ENCODE results near the gene GDF7.
A peak's percentile ranks its signal among the peaks of the same experiment; 100 is the strongest.

GDF7 gene

GRCh38 chr2:20653695-20654534 is 13.0 kb upstream of the GDF7 start:
- ChIA-PET POLR2A (no interaction called here), CTCF (interaction anchor here (0.5 kb wide), 1 partner anchor 301 kb away, joined by 3 read pairs; no protein-coding TSS in a partner anchor)
- DNase-seq (ENCODE audit: extremely low spot score): no peak
- TF ChIP-seq ZNF384 (IDR thresholded peaks at IDR 0.05) (no peak), LEF1 (IDR thresholded peaks at IDR 0.05; ENCODE audit: borderline replicate concordance) (no peak), FOXK2 (IDR thresholded peaks at IDR 0.05) (no peak), FOXM1 (IDR thresholded peaks at IDR 0.05; ENCODE audit: borderline replicate concordance) (no peak), CTBP1 (IDR thresholded peaks at IDR 0.05; ENCODE audit: borderline replicate concordance) (no peak), SP1 (IDR thresholded peaks at IDR 0.05) (no peak), HDGF (IDR thresholded peaks at IDR 0.05; ENCODE audit: borderline replicate concordance) (no peak), NFRKB (IDR thresholded peaks at IDR 0.05) (no peak), PKNOX1 (IDR thresholded peaks at IDR 0.05) (no peak), L3MBTL2 (conservative IDR thresholded peaks at IDR 0.05) (no peak)

- ChIA-PET CTCF (no interaction called here), POLR2A (no interaction called here)
- TF ChIP-seq SP1 (IDR thresholded peaks at IDR 0.05): no peak
- no peak for TF ChIP-seq FOXA1 (IDR thresholded peaks at IDR 0.05)
- TF ChIP-seq FOXK2 (IDR thresholded peaks at IDR 0.05): no peak
- no peak for TF ChIP-seq L3MBTL2 (conservative IDR thresholded peaks at IDR 0.05)
- no peak for TF ChIP-seq HDGF (IDR thresholded peaks at IDR 0.05; ENCODE audit: borderline replicate concordance)
- TF ChIP-seq CTBP1 (IDR thresholded peaks at IDR 0.05; ENCODE audit: borderline replicate concordance): no peak
- TF ChIP-seq FOXM1 (IDR thresholded peaks at IDR 0.05; ENCODE audit: borderline replicate concordance): no peak
- no peak for TF ChIP-seq NFRKB (IDR thresholded peaks at IDR 0.05)
- TF ChIP-seq BHLHE40 (IDR thresholded peaks at IDR 0.05; ENCODE audit: borderline replicate concordance): no peak
- no peak for TF ChIP-seq ELF4 (IDR thresholded peaks at IDR 0.05)
- DNase-seq (ENCODE audit: extremely low spot score): no peak
Measured at GRCh38 chr2:20654535-20654813, 12.5 kb upstream of the GDF7 start.

- CTCF ChIA-PET: interaction anchor here (1.1 to 2.8 kb wide), 2 partner anchors 14 to 382 kb away, joined by 3 to 10 read pairs; no protein-coding TSS in a partner anchor
- TF ChIP-seq SP1 (IDR thresholded peaks at IDR 0.05) (no peak), ARNT (IDR thresholded peaks at IDR 0.05) (no peak), TARDBP (IDR thresholded peaks at IDR 0.05) (no peak)
- DNase-seq (ENCODE audit: extremely low spot score): no peak
- POLR2A ChIA-PET: interaction anchor here (1.9 kb wide), 1 partner anchor 209 kb away, joined by 5 read pairs; the partner anchor contains the start of gene RHOB
Measured at GRCh38 chr2:20656561-20656960, 10.4 kb upstream of the GDF7 start.

GRCh38 chr2:20657522-20658235 is 9.3 kb upstream of the GDF7 start:
- ChIA-PET CTCF (interaction anchor here (1.1 to 2.8 kb wide), 2 partner anchors 15 to 383 kb away, joined by 3 to 10 read pairs; no protein-coding TSS in a partner anchor), POLR2A (interaction anchor here (1.9 kb wide), 1 partner anchor 210 kb away, joined by 5 read pairs; the partner anchor contains the start of gene RHOB)
- no peak for TF ChIP-seq SP1 (IDR thresholded peaks at IDR 0.05)
- no peak for TF ChIP-seq TARDBP (IDR thresholded peaks at IDR 0.05)
- no peak for TF ChIP-seq FOXA1 (IDR thresholded peaks at IDR 0.05)
- no peak for TF ChIP-seq CTBP1 (IDR thresholded peaks at IDR 0.05; ENCODE audit: borderline replicate concordance)

GRCh38 chr2:20660506-20661420 is 6.2 kb upstream of the GDF7 start:
- CTCF ChIA-PET: interaction anchor here (0.6 to 3.5 kb wide), 22 partner anchors 9 to 610 kb away, joined by 3 to 32 read pairs (median 4); no protein-coding TSS in a partner anchor
- TF ChIP-seq SUZ12 (IDR thresholded peaks at IDR 0.05) (no peak), LEF1 (IDR thresholded peaks at IDR 0.05; ENCODE audit: borderline replicate concordance) (no peak), ARNT (IDR thresholded peaks at IDR 0.05) (no peak)
- POLR2A ChIA-PET: interaction anchor here (1.3 kb wide), 1 partner anchor 371 kb away, joined by 3 read pairs; no protein-coding TSS in a partner anchor
- no peak for DNase-seq (ENCODE audit: extremely low spot score)

More at GRCh38 chr2:20657522-20658235, 9.3 kb upstream of the GDF7 start:
- DNase-seq (ENCODE audit: extremely low spot score): no peak

GRCh38 chr2:20661421-20662307 is 5.3 kb upstream of the GDF7 start:
- CTCF ChIA-PET: interaction anchor here (0.5 to 3.5 kb wide), 30 partner anchors 10 to 609 kb away, joined by 3 to 32 read pairs (median 4); no protein-coding TSS in a partner anchor
- no peak for TF ChIP-seq SP1 (IDR thresholded peaks at IDR 0.05)
- TF ChIP-seq ARNT (IDR thresholded peaks at IDR 0.05): no peak
- no peak for TF ChIP-seq ELF4 (IDR thresholded peaks at IDR 0.05)
- no peak for TF ChIP-seq CTBP1 (IDR thresholded peaks at IDR 0.05; ENCODE audit: borderline replicate concordance)
- TF ChIP-seq FOXA1 (IDR thresholded peaks at IDR 0.05): no peak
- TF ChIP-seq NFRKB (IDR thresholded peaks at IDR 0.05): no peak
- no peak for TF ChIP-seq FOXK2 (IDR thresholded peaks at IDR 0.05)
- TF ChIP-seq LEF1 (IDR thresholded peaks at IDR 0.05; ENCODE audit: borderline replicate concordance): no peak
- no peak for TF ChIP-seq L3MBTL2 (conservative IDR thresholded peaks at IDR 0.05)
- TF ChIP-seq TARDBP (IDR thresholded peaks at IDR 0.05): no peak
- TF ChIP-seq FOXM1 (IDR thresholded peaks at IDR 0.05; ENCODE audit: borderline replicate concordance): no peak
- TF ChIP-seq PKNOX1 (IDR thresholded peaks at IDR 0.05): no peak
- no peak for TF ChIP-seq HDGF (IDR thresholded peaks at IDR 0.05; ENCODE audit: borderline replicate concordance)
- TF ChIP-seq BHLHE40 (IDR thresholded peaks at IDR 0.05; ENCODE audit: borderline replicate concordance): no peak
- TF ChIP-seq SUZ12 (IDR thresholded peaks at IDR 0.05): no peak
- TF ChIP-seq ZNF384 (IDR thresholded peaks at IDR 0.05): no peak
- DNase-seq (ENCODE audit: extremely low spot score): peak; percentile 78
- POLR2A ChIA-PET: interaction anchor here (1.3 kb wide), 1 partner anchor 370 kb away, joined by 3 read pairs; no protein-coding TSS in a partner anchor
